ENCODE results near the gene FGD5.

The FGD5 gene

DNA sequence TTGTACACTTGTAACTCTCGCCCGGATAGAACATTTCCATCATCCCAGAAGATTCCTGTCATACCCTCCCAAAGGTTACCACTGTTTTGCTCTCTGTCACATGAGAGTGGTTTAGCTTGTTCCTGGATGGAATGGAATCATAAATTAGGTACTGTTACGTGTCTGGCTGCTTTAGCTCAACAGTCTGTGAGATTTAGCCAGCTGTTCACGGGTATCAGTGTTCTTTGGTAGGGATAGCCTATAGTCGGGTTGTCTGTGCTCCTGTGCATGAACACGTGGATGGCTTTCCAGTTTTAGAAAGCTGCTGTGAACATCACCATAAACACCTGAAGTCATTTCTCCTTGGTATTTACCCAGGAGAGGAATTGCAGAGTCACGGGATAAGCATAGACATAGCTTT, 70.4 kb downstream of the FGD5 start:
- no peak overlapping the region for H2BK12ac ChIP-seq (ENCODE audit: low read length)
- no peak overlapping the region for H3K14ac ChIP-seq (ENCODE audit: low read length)
- peaks cover 0 to 28% (median 0%) of the 10 kb centered on the region in 3 experiments for H3K27me3 ChIP-seq (ENCODE audit: control insufficient read depth in 3 of 3, insufficient read depth in 3 of 3, low read depth in 1 of 3, low read length in 3 of 3)
- no peak overlapping the region for H2BK5ac ChIP-seq (ENCODE audit: low read length)
- H3K23ac ChIP-seq (ENCODE audit: low read depth, low read length, poor library complexity), result no peak overlapping the region
- no peak overlapping the region for H3K9ac ChIP-seq (ENCODE audit: low read depth, low read length, poor library complexity)
- no peak overlapping the region for H2AK5ac ChIP-seq (ENCODE audit: low read depth, low read length)
- H3K4ac ChIP-seq (ENCODE audit: low read length), result no peak overlapping the region
- H3K4me1 ChIP-seq (ENCODE audit: control insufficient read depth in 2 of 2, insufficient read depth in 1 of 2, low read depth in 1 of 2, low read length in 2 of 2), result no peaks in the 10 kb centered on the region
- no peak overlapping the region for H3K27ac ChIP-seq (replicated peaks; ENCODE audit: low read length)
- no peak overlapping the region for H4K91ac ChIP-seq (ENCODE audit: low read depth, low read length, poor library complexity)
- H4K8ac ChIP-seq (ENCODE audit: low read depth, low read length), result no peak overlapping the region
- no peak overlapping the region for H2AFZ ChIP-seq (ENCODE audit: low read length)
- H3K9me3 ChIP-seq (replicated peaks in 1 of 2; ENCODE audit: control insufficient read depth in 2 of 2, insufficient read depth in 1 of 2, low read depth in 1 of 2, low read length in 2 of 2), result no peaks in the 10 kb centered on the region
- no peak overlapping the region for H3K4me3 ChIP-seq (ENCODE audit: low read length in 2 of 2)
- no peak overlapping the region for H3K4me2 ChIP-seq (ENCODE audit: insufficient read depth, low read length, poor library complexity, severe bottlenecking)
- H2BK120ac ChIP-seq (ENCODE audit: low read depth, low read length), result no peak overlapping the region
- WGBS, 2 donors (ENCODE audit: extremely low coverage in 2 of 2, insufficient read length in 2 of 2, insufficient replicate concordance in 1 of 2), result no CpG with 5 or more reads among the region's 7 CpGs
- no peak for DNase-seq (ENCODE audit: low spot score)
- no peaks in the 10 kb centered on the region for H3K36me3 ChIP-seq (replicated peaks in 1 of 2; ENCODE audit: control insufficient read depth in 2 of 2, insufficient read depth in 2 of 2, low read length in 2 of 2)
- no peaks in the 10 kb centered on the region for H3K79me1 ChIP-seq (ENCODE audit: low read depth, low read length)
- H3K18ac ChIP-seq (ENCODE audit: low read length), result no peak overlapping the region
- no peak overlapping the region for H2BK15ac ChIP-seq (ENCODE audit: low read length)

DNA sequence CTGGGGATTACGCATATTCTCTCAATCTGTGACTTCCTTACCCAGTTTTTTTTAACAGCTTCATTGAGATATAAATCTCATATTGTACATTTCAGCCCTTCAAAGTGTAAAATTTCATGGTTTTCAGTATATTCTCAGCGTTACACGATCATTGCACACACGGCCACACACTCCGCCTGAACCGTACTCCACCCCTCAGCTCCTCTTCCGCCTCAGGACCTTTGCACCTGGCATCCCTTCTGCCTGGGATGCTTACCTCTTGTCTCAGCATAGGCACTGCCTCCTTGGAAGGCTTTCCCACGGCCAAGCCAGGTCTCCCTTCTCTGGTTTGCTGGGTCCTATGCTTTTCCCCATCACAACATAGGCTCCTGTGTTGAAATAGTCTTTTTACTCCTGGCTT, 71.2 kb downstream of the FGD5 start:
- Histone ChIP-seq H3K4me3 (ENCODE audit: low read length in 2 of 2) (no peak overlapping the region), H3K18ac (ENCODE audit: low read length) (no peak overlapping the region), H4K91ac (ENCODE audit: low read depth, low read length, poor library complexity) (no peak overlapping the region), H2BK15ac (ENCODE audit: low read length) (no peak overlapping the region), H3K9ac (ENCODE audit: low read depth, low read length, poor library complexity) (no peak overlapping the region), H3K27me3 (ENCODE audit: control insufficient read depth in 3 of 3, insufficient read depth in 3 of 3, low read depth in 1 of 3, low read length in 3 of 3) (peaks cover 0 to 28% (median 0%) of the 10 kb centered on the region in 3 experiments), H2BK5ac (ENCODE audit: low read length) (no peak overlapping the region), H2BK12ac (ENCODE audit: low read length) (no peak overlapping the region), H3K14ac (ENCODE audit: low read length) (no peak overlapping the region), H3K4ac (ENCODE audit: low read length) (no peak overlapping the region), H3K4me2 (ENCODE audit: insufficient read depth, low read length, poor library complexity, severe bottlenecking) (no peak overlapping the region), H3K4me1 (ENCODE audit: control insufficient read depth in 2 of 2, insufficient read depth in 1 of 2, low read depth in 1 of 2, low read length in 2 of 2) (no peaks in the 10 kb centered on the region), H2AFZ (ENCODE audit: low read length) (no peak overlapping the region), H2AK5ac (ENCODE audit: low read depth, low read length) (no peak overlapping the region), H2BK120ac (ENCODE audit: low read depth, low read length) (no peak overlapping the region), H3K9me3 (replicated peaks in 1 of 2; ENCODE audit: control insufficient read depth in 2 of 2, insufficient read depth in 1 of 2, low read depth in 1 of 2, low read length in 2 of 2) (no peaks in the 10 kb centered on the region), H3K27ac (replicated peaks; ENCODE audit: low read length) (no peak overlapping the region), H3K36me3 (replicated peaks in 1 of 2; ENCODE audit: control insufficient read depth in 2 of 2, insufficient read depth in 2 of 2, low read length in 2 of 2) (no peaks in the 10 kb centered on the region), H4K8ac (ENCODE audit: low read depth, low read length) (no peak overlapping the region), H3K79me1 (ENCODE audit: low read depth, low read length) (no peaks in the 10 kb centered on the region), H3K23ac (ENCODE audit: low read depth, low read length, poor library complexity) (no peak overlapping the region)
- DNase-seq (ENCODE audit: low spot score), result no peak
- no CpG with 5 or more reads among the region's 8 CpGs for whole genome bisulfite sequencing, 2 donors (ENCODE audit: extremely low coverage in 2 of 2, insufficient read length in 2 of 2, insufficient replicate concordance in 1 of 2)

DNA sequence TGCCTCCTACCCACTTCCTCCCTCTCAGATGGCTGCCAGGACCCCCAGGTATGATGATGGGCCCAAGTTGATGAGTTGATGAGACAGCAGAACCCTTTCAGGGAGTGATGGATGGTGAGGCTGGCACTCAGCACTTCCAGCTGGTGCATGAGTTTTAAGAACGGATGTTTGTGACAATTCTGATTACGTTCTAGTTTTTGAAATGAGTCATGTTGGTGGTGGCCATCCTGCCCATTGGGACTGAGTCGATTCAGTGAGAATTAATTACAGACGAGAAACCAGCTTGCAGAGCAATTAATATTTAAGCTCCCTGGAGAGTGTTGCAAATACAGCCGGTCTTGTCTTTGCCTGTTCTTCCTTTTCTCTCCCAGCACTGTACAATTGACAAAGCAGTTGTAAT, 71.7 kb downstream of the FGD5 start:
- H3K79me1 ChIP-seq (ENCODE audit: low read depth, low read length), result no peaks in the 10 kb centered on the region
- H4K8ac ChIP-seq (ENCODE audit: low read depth, low read length), result no peak overlapping the region
- WGBS, 2 donors (ENCODE audit: extremely low coverage in 2 of 2, insufficient read length in 2 of 2, insufficient replicate concordance in 1 of 2), result no CpG with 5 or more reads among the region's 5 CpGs
- no peak overlapping the region for H3K4ac ChIP-seq (ENCODE audit: low read length)
- no peak overlapping the region for H3K9ac ChIP-seq (ENCODE audit: low read depth, low read length, poor library complexity)
- H3K36me3 ChIP-seq (replicated peaks in 1 of 2; ENCODE audit: control insufficient read depth in 2 of 2, insufficient read depth in 2 of 2, low read length in 2 of 2), result no peaks in the 10 kb centered on the region
- peaks cover 0 to 28% (median 0%) of the 10 kb centered on the region in 3 experiments for H3K27me3 ChIP-seq (ENCODE audit: control insufficient read depth in 3 of 3, insufficient read depth in 3 of 3, low read depth in 1 of 3, low read length in 3 of 3)
- H4K91ac ChIP-seq (ENCODE audit: low read depth, low read length, poor library complexity), result no peak overlapping the region
- no peak overlapping the region for H2AFZ ChIP-seq (ENCODE audit: low read length)
- no peak overlapping the region for H2BK15ac ChIP-seq (ENCODE audit: low read length)
- H2AK5ac ChIP-seq (ENCODE audit: low read depth, low read length), result no peak overlapping the region
- no peak overlapping the region for H3K14ac ChIP-seq (ENCODE audit: low read length)
- no peaks in the 10 kb centered on the region for H3K4me1 ChIP-seq (ENCODE audit: control insufficient read depth in 2 of 2, insufficient read depth in 1 of 2, low read depth in 1 of 2, low read length in 2 of 2)
- H2BK120ac ChIP-seq (ENCODE audit: low read depth, low read length), result no peak overlapping the region
- H3K18ac ChIP-seq (ENCODE audit: low read length), result no peak overlapping the region
- no peaks in the 10 kb centered on the region for H3K9me3 ChIP-seq (replicated peaks in 1 of 2; ENCODE audit: control insufficient read depth in 2 of 2, insufficient read depth in 1 of 2, low read depth in 1 of 2, low read length in 2 of 2)
- DNase-seq (ENCODE audit: low spot score), result no peak
- H3K4me2 ChIP-seq (ENCODE audit: insufficient read depth, low read length, poor library complexity, severe bottlenecking), result no peak overlapping the region
- H2BK5ac ChIP-seq (ENCODE audit: low read length), result no peak overlapping the region
- H2BK12ac ChIP-seq (ENCODE audit: low read length), result no peak overlapping the region
- no peak overlapping the region for H3K4me3 ChIP-seq (ENCODE audit: low read length in 2 of 2)
- no peak overlapping the region for H3K27ac ChIP-seq (replicated peaks; ENCODE audit: low read length)
- H3K23ac ChIP-seq (ENCODE audit: low read depth, low read length, poor library complexity), result no peak overlapping the region

DNA sequence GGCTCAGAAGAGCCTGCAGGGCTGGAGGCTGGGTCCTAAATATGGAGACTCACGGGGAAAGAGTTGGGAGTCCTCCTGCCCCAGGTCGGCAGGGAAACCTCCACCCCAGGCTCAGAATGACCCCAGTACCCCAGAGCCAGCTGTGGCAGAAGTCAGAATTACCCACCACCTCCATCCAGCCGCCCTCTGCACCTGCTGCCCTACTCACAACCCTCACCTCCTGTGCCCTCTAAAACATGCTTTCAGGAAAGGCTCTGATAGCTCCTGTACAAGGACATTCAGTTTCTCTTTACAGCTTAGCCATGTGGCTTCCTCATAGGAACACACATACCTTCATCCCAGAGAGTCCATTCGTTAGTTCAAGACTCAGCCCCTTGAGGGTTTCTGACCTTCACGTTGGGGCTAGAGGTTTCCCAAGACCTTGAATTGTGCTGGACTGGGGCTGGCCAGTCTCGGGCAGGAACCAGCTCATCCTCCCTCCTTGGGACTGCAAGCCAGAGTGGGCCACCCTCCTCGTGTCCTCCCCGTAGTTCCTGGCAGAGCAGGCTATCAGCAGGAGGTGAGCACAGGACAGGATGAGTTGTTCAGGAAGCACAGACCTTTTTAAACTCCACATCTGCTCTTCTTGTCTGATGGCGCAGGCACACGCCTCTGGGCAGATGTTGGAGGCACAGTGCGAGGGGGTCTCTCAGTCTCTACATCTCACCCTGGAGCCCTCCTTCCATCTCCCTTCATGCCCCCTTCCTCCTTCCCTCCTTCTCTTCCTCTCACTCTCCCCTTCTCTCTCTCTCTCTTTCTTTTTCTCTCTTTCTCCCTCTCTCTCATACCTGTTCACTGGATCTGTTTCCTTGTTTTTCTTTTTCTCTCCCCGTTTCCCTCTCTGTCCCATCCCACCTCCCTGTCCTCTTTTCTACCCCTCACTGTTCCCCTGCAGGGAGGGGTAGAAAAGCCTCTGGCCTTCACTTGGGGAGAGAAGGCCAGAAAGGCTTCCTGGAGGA, 72.7 kb downstream of the FGD5 start:
- H3K9me3 ChIP-seq (replicated peaks in 1 of 2; ENCODE audit: control insufficient read depth in 2 of 2, insufficient read depth in 1 of 2, low read depth in 1 of 2, low read length in 2 of 2), result no peaks in the 10 kb centered on the region
- no peaks in the 10 kb centered on the region for H3K4me1 ChIP-seq (ENCODE audit: control insufficient read depth in 2 of 2, insufficient read depth in 1 of 2, low read depth in 1 of 2, low read length in 2 of 2)
- H2BK15ac ChIP-seq (ENCODE audit: low read length), result no peak overlapping the region
- H3K4me2 ChIP-seq (ENCODE audit: insufficient read depth, low read length, poor library complexity, severe bottlenecking), result no peak overlapping the region
- no peak overlapping the region for H2BK12ac ChIP-seq (ENCODE audit: low read length)
- no peak for DNase-seq (ENCODE audit: low spot score)
- H3K27ac ChIP-seq (replicated peaks; ENCODE audit: low read length), result no peak overlapping the region
- no peak overlapping the region for H2BK120ac ChIP-seq (ENCODE audit: low read depth, low read length)
- no peaks in the 10 kb centered on the region for H3K36me3 ChIP-seq (replicated peaks in 1 of 2; ENCODE audit: control insufficient read depth in 2 of 2, insufficient read depth in 2 of 2, low read length in 2 of 2)
- H2BK5ac ChIP-seq (ENCODE audit: low read length), result no peak overlapping the region
- H2AFZ ChIP-seq (ENCODE audit: low read length), result no peak overlapping the region
- H3K79me1 ChIP-seq (ENCODE audit: low read depth, low read length), result no peaks in the 10 kb centered on the region
- H3K18ac ChIP-seq (ENCODE audit: low read length), result no peak overlapping the region
- no peak overlapping the region for H3K4ac ChIP-seq (ENCODE audit: low read length)
- H3K27me3 ChIP-seq (ENCODE audit: control insufficient read depth in 3 of 3, insufficient read depth in 3 of 3, low read depth in 1 of 3, low read length in 3 of 3), result peaks cover 0 to 26% (median 0%) of the 10 kb centered on the region in 3 experiments
- no peak overlapping the region for H4K8ac ChIP-seq (ENCODE audit: low read depth, low read length)
- no peak overlapping the region for H4K91ac ChIP-seq (ENCODE audit: low read depth, low read length, poor library complexity)
- WGBS, 2 donors (ENCODE audit: extremely low coverage in 2 of 2, insufficient read length in 2 of 2, insufficient replicate concordance in 1 of 2), result no CpG with 5 or more reads among the region's 12 CpGs
- peak overlapping the region; percentile 63 for H3K14ac ChIP-seq (ENCODE audit: low read length)
- no peak overlapping the region for H3K9ac ChIP-seq (ENCODE audit: low read depth, low read length, poor library complexity)
- no peak overlapping the region for H3K23ac ChIP-seq (ENCODE audit: low read depth, low read length, poor library complexity)
- no peak overlapping the region for H3K4me3 ChIP-seq (ENCODE audit: low read length in 2 of 2)
- no peak overlapping the region for H2AK5ac ChIP-seq (ENCODE audit: low read depth, low read length)

Data from neuronal stem cell (in vitro differentiated cells).